ENCODE measurements around the gene ZNF850.

The ZNF850 gene

GRCh38 chr19:36707134-36707533 lies 65.5 kb downstream of the ZNF850 start:
- DNase-seq (ENCODE audit: extremely low read depth in 1 of 2, low read depth in 1 of 2) = no peak

DNA sequence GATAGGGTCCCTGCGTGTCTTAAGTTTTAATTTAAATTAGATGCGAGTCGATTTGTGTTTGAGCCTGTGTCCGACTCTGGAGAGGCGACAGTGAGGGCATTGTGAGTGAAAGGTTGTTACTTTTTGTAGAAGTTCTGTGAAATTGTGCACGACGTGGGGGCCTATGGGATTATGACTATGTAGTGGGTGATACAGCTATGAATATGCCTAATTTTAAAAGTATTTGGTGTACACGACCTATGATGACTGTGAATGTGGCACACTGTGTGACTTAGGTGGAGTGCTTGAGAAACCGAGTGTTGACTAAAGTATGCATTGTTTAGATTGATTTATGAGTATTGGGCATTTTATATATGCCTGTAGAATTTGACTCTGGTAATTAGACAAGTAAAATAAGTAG lies 84.5 kb downstream of the ZNF850 start:
- DNase-seq (ENCODE audit: extremely low read depth in 1 of 2, low read depth in 1 of 2) = no peak

- DNase-seq (ENCODE audit: extremely low read depth in 1 of 2, low read depth in 1 of 2) = peak; percentile 94 to 98
Measured at GRCh38 chr19:36687214-36688056, 85.2 kb downstream of the ZNF850 start, which contains the start of gene ZNF567. TSS of gene ZNF567 (plus strand) at chr19:36687612. CDS start at chr19:36694868, 7,256 bp downstream.

GRCh38 chr19:36686365-36687213 lies 86.0 kb downstream of the ZNF850 start:
- no peak for DNase-seq (ENCODE audit: extremely low read depth in 1 of 2, low read depth in 1 of 2)

- no peak for DNase-seq (ENCODE audit: extremely low read depth in 1 of 2, low read depth in 1 of 2)
Measured at GRCh38 chr19:36685835-36686234, 86.8 kb downstream of the ZNF850 start.

DNA sequence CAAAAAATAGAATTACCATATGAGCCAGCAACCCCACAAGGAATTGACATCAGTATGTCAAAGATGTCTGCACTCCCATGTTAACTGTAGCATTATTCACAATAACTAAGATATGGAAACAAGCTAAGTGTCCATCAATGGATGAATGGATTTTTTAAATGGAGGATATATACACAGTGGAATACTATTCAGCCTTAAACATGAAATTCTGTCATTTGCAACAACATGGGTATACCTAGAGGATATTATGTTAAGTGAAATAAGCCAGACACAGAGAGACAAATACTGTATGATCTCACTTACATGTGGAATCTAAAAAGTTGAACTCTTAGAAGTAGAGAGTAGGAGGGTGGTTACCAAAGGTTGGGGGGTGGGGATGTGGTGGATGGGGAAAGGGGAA lies 93.2 kb downstream of the ZNF850 start:
- no peak for DNase-seq (ENCODE audit: extremely low read depth in 1 of 2, low read depth in 1 of 2)

DNA sequence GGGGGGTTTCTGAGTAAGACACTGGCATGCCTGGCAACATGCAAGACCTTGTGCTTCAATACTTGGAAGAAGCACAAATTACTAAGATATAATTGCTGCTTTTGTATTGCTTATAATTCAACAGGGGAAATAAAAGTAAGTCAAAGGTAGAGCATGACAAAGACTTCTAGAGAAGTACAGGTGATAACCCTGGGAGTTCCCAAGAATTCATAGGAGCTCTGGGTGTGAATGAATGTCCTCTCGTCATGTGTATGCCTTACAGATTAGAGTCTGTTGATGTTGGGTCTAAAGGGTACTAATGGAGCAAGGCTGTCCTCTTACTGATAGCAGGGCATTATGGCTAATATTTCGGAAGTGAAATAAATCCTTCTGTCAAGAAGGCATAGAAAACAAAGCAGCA lies 98.4 kb downstream of the ZNF850 start:
- no peak for DNase-seq (ENCODE audit: extremely low read depth in 1 of 2, low read depth in 1 of 2)

DNA sequence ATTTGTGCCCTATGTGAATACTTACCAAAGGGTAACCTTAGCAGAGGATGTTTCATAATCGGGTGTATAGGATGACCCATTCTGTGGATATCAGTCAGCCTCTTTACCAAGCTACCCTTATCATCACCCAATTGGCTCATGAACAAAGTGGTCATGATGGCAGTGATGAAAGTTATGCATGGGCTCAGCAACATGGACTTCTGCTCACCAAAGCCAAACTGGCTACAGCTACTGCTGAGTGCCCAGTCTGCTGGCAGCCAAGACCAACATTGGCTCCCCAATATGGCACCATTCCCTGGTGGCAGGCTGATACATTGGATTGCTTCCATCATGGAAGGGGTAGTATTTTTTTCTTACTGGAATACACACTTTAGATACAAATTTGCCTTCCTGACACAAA lies 100.2 kb downstream of the ZNF850 start:
- no peak for DNase-seq (ENCODE audit: extremely low read depth in 1 of 2, low read depth in 1 of 2)

GRCh38 chr19:36668646-36669045 lies 104.0 kb downstream of the ZNF850 start:
- DNase-seq (ENCODE audit: extremely low read depth in 1 of 2, low read depth in 1 of 2) = no peak

DNA sequence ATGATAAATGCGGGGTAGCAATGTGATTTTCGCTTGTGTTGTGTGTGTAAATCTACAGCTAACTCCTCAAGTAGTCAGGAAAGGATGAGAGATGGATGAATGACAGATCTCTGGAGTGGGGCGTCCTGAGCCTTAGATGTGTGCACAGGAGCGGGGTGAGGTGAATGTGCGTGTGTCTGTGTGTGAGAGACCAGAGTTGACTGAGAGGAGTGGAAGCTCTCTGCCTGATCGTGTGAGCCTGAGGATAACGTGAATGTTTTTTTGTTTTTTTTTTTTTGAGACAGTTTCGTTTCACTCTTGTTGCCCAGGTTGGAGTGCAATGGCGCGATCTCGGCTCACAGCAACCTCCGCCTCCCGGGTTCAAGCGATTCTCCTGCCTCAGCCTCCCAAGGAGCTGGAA lies 106.8 kb downstream of the ZNF850 start:
- no peak for DNase-seq (ENCODE audit: extremely low read depth in 1 of 2, low read depth in 1 of 2)
